NCI-H1930 (cell line): ENCODE data around the gene LLGL1.

Experiments used
- DNase-seq, 2 experiments: peaks; one replicate each; lab custom pipeline; 2025; lab: John Stamatoyannopoulos, UW

The LLGL1 gene

DNA sequence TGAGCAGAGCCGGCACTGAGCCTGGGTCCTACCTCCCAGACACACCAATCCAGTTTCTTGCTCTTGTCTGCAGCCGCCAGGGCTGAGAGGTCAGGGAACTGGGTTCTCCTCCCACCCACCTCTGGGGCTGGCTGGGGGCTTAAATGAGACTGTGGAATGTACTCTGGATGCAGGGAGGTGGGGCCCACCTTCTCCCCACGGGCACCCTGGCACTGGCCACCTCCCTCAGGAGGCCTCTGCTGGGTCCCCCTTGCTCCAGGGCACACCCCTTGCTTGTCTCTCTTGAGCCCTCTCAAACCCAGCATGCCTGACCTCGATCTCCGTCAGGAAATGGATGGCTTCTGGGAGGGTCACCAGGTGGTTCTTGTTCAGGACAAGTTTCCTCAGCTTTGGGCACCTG lies 26.7 kb downstream of the LLGL1 start:
- no peak for DNase-seq

DNA sequence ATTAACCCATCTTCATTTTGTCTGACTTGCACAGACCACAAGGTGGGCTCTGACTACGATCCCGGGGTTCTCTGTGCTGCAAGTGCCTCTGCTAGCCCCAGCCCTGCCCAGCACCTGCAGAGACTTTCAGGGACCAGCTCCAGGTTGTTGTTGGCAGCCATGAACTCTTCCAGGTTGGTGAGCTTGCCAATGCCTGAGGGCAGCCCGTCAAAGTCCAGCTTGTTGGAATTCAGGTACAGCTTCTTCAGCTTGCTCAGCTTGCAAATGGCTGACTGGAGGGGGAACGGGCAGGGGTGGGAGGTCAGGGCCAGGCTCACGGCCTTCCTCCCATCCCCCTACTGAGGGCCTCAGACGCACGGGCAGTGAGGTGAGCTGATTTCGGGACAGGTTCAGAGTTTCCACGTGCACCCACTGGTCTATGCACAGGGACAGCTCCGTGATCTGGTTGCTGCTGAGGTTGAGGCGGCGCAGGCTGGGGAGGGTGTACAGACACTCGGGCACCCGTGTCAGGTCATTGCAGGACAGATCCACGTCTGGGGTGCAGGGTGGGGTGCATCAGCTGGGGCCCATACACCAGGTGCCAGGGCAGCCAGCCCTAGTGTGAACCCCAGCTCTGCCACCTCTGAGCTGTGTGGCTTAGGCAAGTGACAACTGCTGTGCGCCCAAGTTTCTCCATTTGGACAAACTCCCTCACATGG lies 27.9 kb downstream of the LLGL1 start:
- DNase-seq: no peak

DNA sequence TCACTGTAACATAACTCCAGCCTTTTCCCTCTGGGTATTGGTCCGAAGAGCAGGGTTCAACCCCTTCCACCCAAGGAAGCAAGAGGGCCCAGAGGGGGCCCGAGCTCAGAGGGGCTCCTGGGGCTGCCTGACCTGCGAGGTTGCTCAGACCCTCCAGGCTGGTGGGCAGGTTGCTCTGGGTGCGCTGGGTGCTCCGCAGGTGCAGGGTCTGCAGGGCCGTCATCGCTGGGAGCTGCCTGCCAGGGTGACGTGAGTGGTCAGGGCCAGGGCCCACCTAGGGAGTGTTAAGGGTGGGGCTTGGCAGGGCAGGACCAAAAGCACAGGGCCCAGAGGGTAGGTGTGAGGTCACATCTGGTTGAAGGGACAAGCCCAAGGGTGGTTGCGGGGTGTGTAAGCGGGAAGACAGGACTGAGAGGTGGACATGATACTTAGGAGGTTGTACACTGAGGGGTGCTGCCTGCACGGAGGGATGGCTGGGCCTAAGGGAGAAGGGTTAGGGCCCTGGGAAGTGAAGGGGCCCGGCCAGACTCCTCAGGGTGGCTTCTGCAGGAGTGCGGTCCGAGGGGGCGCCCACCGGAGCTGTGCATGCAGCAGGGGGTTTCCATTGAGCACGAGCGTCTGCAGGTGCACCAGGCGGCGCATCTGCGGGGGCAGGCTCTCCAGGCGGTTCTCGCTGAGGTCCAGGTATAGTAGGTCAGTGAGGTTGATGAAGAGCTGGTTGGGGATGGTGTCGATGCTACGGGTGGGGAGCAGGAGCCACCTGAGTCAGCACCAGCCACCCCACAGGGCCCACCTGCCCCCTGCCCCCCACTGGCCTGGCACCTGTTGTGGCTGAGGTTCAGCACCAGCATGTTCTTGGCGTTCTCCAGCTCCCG lies 28.7 kb downstream of the LLGL1 start:
- DNase-seq: no peak

DNA sequence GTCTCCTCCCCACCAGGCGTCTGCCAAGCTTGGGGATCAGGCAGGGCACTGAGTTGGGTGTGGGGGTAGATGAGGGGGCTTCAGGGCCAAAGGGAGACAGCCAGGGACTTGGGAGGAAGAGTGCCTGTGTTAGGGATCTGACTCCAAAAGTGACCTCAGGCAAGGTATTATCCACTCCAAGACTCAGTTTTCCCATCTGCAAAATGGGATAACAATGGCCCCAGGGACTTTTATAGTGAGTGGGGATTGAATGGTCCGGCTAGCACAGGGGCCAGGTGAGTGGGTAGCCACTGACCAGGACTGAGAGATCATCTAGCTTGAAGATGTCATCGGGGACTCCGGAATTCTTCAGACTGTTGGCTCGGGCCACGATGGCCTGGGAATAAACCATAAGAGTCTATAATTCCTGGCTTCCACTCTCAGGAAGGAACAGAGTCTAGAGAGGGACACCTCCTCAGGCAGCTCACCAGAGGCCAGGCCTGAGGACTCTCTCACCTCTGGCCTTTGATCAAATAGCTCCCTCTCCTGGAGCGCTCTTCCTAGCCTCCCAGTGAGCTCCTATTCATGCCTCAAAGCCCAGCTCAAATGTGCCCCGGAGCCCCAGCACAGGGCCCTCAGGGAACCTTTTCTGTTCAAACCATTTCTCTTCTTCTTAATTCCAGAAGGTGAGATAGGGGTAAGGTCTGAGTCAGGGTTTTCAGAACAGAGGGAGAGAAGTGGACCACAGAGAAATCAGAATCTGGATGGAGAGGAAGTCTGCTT lies 29.6 kb downstream of the LLGL1 start:
- no peak for DNase-seq

DNA sequence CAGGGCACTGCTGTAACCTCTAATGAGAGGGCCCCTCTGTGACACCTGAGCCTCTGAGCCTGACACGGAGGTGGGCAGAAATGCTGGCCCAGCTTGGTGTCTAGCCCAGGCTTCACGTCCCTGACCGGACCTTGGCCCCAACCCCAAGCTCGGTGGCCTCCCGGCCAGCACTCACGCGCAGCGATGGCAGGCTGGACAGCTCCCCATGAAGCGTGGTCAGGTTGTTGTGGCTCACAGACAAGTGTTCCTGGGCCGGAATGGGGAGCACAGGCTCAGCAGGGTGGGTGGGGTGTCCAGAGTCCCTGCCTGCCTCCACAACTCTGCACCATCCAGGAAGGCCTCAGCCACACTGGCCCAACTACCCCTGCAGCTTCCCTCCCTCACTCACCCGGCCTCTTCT lies 30.9 kb downstream of the LLGL1 start:
- DNase-seq: no peak

DNA sequence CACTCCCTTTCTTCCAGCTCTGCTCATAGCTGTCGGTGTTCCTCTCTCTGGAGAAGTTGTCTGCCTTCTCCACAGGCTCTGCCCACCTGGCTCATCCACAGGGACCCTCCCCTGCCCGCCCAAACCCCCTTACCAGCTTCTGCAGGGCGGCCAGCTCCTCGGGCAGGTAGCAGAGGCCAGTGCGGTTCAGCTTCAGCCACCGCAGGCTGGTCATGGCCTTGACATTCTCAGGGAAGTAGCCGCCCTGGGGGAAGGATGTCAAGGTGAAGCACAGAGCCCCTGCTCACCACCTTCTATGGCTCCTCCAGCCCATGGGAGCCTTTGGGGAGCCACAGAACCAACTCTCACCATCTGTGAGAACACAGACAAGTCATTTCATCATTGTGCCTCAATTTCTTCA lies 31.3 kb downstream of the LLGL1 start:
- no peak for DNase-seq

DNA sequence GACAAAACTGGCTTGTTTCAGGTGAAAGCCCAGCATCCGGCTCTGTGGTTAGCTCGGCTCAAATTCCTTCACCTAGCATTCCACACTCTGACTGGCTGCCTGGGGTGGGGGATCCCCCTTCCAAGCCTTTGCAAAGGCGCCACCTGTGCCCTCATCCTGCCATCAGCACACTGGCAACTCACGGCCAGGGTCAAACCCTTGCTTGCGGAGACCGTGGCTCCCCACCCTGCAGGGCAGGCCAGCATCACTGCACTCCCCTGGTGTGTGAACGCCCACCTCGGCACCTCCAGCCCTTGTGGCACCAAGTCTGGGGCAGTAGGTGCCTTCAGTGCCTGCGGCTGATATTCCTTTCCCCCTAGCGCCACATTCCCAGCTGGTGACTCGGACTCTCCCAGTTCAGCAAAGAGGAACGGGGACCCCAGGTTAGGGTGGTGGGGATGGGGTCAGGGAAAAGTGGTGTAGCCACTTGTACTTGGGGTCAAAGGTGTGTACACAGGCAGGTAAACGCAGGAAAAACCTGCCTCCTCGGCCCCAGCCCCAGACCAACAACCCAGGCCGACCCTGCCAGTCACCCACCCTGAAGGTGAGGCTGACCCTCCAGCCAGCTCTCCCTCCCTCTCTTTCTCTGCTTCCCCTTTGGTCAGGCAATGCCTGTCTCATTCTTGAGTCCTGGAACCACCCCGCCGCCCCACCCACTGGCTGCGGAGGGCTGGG lies 32.0 kb downstream of the LLGL1 start:
- no peak for DNase-seq

DNA sequence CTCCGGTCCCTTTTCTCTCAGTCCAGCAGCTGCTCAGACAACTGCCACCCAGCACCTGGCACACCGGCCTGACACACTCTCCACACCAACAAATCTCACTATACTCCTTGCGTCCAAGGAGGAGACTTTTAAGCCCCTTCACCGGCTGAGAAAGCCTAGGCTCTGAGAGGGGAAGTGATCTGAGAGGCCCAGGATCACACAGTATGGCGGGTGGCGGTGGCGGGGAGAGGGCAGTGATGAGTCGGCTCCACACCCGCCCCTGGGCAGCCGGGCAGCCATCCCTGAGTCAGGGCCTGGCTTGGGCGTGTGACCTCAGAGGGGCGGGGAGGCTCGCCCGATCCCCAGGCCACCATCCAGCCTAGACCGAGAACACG lies 32.5 kb downstream of the LLGL1 start:
- DNase-seq: no peak

DNA sequence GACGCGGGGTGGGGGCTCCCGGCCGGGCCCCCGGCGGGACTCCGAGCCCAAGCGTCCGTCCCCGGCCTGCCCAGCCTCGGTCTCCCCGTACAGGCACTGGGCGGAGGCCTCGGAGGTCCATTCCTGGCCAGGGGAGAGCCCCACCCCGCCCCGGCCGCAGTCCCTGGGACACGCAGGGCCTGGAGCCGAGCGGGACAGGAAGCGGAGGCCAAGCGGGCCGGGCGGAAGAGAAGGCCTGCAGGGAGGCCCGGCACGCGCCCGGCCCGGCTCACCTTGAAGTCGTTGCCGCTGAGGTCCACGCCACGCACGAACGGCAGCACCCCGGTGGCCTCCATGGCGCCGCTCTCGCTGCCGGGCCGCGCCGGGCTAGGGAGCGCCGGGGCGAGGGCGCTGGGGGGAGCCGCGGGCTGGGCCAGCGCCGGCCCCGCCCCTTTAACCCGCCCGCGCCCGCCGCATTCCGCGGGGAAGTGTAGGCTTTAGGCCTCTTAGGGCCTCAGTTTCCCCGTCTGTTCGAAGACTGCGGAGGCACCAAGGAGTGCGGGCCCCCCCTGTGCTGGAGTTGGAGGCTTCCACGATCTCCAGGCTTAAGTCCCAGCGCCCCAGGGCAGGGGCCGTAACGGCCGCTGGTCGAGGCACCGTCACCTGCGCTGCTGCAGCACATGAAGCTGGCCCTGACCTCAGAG lies 33.1 kb downstream of the LLGL1 start, which contains the start of gene FLII:
FLII (minus strand) TSS at position 383 of the 683 bp plus-strand sequence; CDS start at position 335, 48 bp downstream.
- DNase-seq: peak in 1 of 2 experiments; percentile 45

DNA sequence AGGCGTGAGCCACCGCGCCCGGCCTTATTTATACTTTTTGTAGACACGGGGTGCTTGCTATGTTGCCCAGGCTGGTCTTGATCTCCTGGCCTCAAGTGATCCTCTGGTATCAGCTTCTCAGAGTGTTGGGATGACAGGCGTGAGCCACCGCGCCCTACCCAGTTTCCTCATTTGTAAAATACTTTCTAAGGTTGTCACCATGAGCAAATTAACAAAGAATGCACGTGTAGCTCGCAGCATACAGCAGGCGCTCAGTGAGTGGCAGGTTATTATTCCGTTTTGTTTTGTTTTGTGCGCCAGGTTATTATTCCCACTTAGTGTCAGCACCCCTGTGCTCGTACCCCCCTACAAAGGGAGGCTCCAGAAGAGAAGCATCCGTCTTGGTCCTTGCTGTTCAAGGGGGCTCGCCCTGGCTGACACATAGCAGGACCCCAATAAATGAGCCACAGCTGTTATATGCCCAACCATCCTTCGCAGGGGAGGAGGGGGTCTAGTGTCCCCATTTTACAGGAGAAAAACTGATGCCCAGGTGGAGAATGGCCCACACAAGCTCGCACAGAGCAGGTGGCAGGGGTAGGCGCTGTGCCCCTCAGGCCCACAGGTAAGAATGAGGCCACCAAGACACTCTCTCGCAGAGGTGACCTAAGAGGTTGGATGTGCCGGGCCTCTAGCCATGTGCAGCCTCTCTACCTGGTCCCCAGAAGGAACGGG lies 34.3 kb downstream of the LLGL1 start:
- no peak for DNase-seq

DNA sequence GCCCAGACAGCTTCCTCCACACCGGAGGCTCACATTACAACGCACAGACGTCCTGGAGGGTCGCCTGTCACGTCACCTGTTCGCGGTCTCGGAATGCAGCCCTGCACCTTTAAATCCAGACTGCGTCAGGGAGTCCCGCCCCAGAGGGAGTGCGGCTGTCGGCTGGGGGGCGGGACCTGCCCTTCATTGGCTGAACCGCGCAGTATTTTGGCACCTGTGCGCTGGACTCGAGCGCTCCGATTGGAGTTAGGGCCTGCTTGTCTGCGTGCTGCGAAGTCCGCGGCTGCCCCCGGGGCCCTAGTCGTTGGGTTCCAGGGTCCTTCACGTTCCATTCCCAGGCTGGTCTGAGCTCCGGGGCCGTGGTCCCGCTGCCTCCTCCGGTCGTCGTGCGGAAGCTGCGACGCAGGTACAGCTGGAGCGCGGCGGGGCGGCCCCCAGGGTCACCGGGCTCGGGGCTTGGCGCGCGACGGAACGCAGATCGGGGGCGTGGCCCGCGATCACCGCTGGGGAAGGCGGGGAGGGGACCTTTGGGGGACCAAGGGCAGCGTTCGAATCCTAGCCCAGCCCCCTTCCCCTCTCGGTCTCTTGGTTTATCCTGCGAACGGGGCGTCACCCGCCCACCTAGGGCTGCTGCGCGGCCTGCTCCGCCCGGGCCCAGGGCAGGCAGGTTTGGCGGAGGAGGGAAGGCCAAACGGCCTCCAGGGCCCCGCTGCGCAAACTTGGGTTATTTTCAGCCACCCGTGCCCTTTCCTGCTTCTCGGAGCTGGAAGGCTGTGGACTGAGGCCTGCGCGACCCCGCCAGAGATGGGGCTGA lies 35.1 kb downstream of the LLGL1 start, which contains the start of gene MIEF2:
MIEF2 (plus strand) TSS at position 331 of the 814 bp plus-strand sequence. CDS start 2,059 bp downstream, outside the sequence.
- DNase-seq: peak; percentile 83 to 88

DNA sequence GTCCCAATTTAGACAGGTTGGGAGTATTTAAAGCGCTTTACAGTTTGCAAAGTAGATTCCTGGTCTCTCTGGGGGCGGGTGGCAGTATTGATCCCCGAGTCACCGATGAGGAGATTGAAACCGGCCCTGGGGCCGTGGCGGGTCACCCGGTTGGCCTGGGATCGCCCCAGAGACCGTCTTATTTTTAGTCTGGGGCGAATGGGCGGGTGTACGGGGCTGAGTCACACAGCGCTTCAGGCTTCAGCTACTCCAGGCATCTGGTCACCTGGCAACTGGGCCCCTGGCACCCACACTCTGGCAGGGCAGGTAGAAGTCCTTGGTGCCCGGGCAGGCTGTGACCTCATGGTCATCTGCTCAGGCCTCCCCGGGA lies 35.7 kb downstream of the LLGL1 start:
- DNase-seq: no peak

DNA sequence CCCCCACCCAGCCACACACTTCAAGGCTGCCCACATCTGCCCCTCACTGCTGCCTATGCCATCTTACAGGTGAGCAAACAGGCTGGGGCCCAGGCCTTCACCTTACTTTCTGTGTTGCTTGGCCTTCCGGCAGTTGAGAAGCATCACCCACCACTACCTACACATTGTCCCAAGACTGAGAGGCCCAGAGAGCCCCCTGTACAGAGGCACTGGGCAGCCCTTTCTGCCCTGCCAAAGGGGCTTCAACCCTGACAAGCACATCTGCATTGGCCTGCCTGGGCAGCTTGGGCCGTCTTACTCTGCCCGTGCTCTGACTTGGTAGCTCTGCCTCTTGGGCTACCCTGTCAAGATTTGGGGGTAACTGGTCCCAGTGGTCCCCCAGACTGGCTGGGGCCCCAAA lies 36.2 kb downstream of the LLGL1 start:
- no peak for DNase-seq

DNA sequence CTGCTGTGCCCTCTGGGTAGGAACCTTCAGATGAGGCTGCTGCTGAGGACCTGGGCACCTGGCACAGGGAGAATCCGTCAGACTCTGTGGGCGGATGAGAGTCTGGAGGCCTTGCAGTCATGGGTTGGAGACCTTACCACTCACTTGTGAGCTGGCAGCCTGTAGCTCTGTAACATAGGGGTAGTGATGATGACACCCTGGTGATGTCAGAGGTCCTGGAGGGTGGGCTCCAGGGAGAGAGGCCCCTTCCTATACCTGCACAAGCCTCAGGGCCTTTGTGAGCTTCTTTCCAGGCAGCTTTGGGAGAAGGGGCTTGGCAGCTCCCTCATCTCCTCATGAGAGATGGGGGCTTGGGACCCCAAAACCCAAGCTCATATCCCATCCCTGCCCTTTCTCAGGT lies 36.7 kb downstream of the LLGL1 start:
- DNase-seq: no peak

DNA sequence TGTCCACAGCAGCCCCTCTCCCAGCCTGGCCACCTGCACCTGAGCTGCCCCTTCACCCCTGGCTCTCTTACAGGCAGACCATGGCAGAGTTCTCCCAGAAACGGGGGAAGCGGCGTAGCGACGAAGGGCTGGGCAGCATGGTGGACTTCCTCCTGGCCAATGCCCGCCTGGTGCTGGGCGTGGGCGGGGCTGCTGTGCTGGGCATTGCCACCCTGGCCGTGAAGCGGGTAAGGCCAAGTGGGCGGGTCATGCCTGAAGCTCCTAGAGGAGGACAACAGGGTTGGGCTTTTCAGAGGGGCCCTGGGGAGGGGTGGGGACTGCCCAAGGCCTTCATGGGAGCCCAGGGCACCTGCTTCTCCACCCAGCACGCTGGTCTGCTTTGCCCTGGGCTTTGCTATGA lies 37.2 kb downstream of the LLGL1 start:
- DNase-seq: no peak

DNA sequence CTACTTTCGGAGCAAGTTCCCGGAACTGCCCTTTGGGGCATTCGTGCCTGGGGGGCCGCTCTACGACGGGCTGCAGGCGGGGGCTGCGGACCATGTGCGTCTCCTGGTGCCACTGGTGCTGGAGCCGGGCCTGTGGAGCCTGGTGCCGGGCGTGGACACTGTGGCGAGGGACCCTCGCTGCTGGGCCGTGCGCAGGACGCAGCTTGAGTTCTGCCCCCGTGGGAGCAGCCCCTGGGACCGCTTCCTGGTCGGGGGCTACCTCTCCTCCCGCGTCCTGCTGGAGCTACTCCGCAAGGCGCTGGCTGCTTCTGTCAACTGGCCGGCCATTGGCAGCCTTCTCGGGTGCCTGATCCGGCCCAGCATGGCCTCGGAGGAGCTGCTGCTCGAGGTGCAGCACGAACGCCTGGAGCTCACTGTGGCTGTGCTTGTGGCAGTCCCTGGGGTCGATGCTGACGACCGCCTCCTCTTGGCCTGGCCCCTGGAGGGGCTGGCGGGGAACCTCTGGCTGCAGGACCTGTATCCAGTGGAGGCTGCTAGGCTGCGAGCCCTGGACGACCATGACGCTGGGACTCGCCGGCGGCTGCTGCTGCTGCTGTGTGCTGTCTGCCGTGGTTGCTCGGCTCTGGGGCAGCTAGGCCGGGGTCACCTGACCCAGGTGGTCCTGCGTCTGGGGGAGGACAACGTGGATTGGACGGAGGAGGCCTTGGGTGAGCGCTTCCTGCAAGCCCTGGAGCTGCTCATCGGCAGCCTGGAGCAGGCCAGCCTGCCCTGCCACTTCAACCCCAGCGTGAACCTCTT lies 38.6 kb downstream of the LLGL1 start:
- no peak for DNase-seq

DNA sequence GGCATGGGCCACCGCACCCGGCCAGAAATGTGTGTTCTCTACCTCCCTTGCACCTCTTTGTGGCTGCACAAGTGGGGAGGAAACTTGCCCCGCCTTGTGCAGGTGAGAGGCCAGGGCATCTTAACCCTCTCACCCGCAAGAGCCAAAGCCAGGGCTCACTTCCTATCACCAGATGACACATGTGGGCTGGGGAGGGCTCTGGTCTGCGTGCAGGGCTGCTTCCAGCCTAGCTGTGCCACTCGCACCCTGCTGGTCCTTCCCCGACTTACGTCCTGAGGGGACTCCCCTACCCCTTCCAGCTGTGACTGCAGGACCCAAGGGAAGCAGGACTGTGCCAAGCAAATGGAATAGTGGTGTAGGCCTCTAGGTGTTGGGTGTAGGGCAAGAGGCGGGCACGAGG lies 41.9 kb downstream of the LLGL1 start:
- no peak for DNase-seq

DNA sequence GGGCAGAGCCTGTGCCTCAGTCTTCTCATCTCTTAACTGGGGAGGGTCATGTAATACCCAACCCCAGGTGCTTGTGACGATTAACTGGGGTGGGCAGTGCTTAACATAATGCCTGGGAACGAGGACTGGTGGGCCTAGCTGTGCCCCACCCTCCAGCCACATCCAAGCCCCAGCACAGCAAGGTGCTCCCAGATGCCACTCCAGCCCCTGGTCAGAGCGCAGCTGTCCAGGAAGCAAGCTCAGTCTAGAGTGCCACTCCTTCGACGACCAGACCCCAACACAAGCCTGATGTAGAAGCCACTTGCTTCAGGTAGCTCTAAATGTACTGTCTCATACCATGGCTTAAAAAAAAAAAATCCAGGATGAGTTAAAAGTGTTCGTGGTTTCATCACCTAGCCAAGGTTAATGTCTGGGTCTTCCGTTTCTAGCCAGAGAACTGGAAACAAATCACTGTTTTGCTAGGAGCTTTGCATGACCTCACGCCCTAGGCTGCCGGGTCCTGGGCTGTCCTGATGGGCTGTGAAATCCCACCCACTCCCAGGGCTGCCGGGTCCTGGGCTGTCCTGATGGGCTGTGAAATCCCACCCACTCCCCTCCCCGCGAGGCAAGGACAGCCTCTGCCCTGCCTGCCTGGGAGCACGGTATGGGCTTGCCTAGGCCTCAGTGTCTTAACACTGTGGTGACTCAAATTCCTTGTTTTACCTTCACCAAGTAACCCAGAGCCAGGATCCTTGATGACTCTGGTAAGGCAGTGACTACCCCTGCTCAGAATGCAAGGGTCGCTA lies 42.7 kb downstream of the LLGL1 start:
- no peak for DNase-seq
